Fibroblast of lung (primary cell): ENCODE measurements around the gene TET2. TPM values are rescaled to one million over a fixed set of nuclear protein-coding genes. Genes with fewer than 3 reads are reported as not detected.

Source experiments
- DNase-seq, 2 donors: peaks; one replicate each; pipeline versions ENCODE4 v3.0.0 to v3.0.0-alpha.2; 2010; ENCODE audit warnings: low read depth in 2 of 2
- H2AFZ ChIP-seq: 2 replicates; pipeline ENCODE4 v1.5.1; 2012; ENCODE audit warnings: low read length, control low read depth, inconsistent platforms
- H3K27ac ChIP-seq: 2 replicates; pipeline ENCODE4 v1.5.1; 2011; ENCODE audit warnings: low read length, control low read depth; ENCODE audit not compliant: insufficient read depth
- H3K27me3 ChIP-seq: 2 replicates; pipeline ENCODE4 v1.5.1; 2011; ENCODE audit warnings: mild to moderate bottlenecking, low read length; ENCODE audit not compliant: control insufficient read depth, insufficient read depth
- H3K36me3 ChIP-seq: 2 replicates; pipeline ENCODE4 v1.5.1; 2011; ENCODE audit warnings: low read length; ENCODE audit not compliant: control insufficient read depth, insufficient read depth
- H3K4me1 ChIP-seq: 2 replicates; pipeline ENCODE4 v1.5.1; 2011; ENCODE audit warnings: low read length; ENCODE audit not compliant: control insufficient read depth, insufficient read depth; ENCODE audit errors: extremely low read depth
- H3K4me2 ChIP-seq: 2 replicates; pipeline ENCODE4 v1.5.1; 2011; ENCODE audit warnings: low read length, control low read depth; ENCODE audit not compliant: insufficient read depth; ENCODE audit errors: extremely low read depth
- H3K4me3 ChIP-seq, 4 experiments: fragments of 200-600 bp in 1 of 4; sonication (generic) in 1 of 4; replicated peaks in 1 of 4; 2 replicates each; pipeline ENCODE4 v1.5.1; 2011 to 2016; ENCODE audit warnings: low read length in 4 of 4, low read depth in 3 of 4, mild to moderate bottlenecking in 3 of 4, control low read depth in 2 of 4, inconsistent platforms in 1 of 4, mixed read lengths in 1 of 4; ENCODE audit not compliant: insufficient read depth in 1 of 4; ENCODE audit errors: control extremely low read depth in 1 of 4
- H3K79me2 ChIP-seq: 2 replicates; pipeline ENCODE4 v1.5.1; 2012; ENCODE audit warnings: mild to moderate bottlenecking, low read length, inconsistent platforms; ENCODE audit not compliant: control insufficient read depth, insufficient read depth
- H3K9ac ChIP-seq: 2 replicates; pipeline ENCODE4 v1.5.1; 2011; ENCODE audit warnings: mild to moderate bottlenecking, low read length, control low read depth; ENCODE audit not compliant: insufficient read depth
- H3K9me3 ChIP-seq: 2 replicates; pipeline ENCODE4 v1.5.1; 2012; ENCODE audit warnings: low read depth, low read length; ENCODE audit not compliant: control insufficient read depth, insufficient read depth
- H4K20me1 ChIP-seq: 2 replicates; pipeline ENCODE4 v1.5.1; 2011; ENCODE audit warnings: low read length; ENCODE audit not compliant: control insufficient read depth, insufficient read depth; ENCODE audit errors: extremely low read depth
- EZH2 ChIP-seq: IDR thresholded peaks from 2 replicates; pipeline ENCODE4 v1.5.1; 2012; ENCODE audit warnings: low read length, control low read depth, mild to moderate bottlenecking; ENCODE audit errors: missing control alignments
- polyA plus RNA-seq, 2 donors: library from polyadenylated mRNA; depleted of rRNA in 1 of 2; stranded (reverse) in 1 of 2; unstranded in 1 of 2; fragments of >200 nt; gene quantifications; 2 replicates each; pipeline ENCODE4 v1.2.1, GENCODE V29; 2011 to 2012; ENCODE audit warnings: missing spikeins in 1 of 2
- total RNA-seq: library from RNA; depleted of rRNA; stranded (reverse); fragments of >200 nt; gene quantifications from 2 replicates; pipeline ENCODE4 v1.2.1, GENCODE V29; 2014
- TF ChIP-seq, protein P1 (sequence below), 2 donors: IDR thresholded peaks in 1 of 2; conservative IDR thresholded peaks in 1 of 2; 1 replicate in 1 of 2; 2 replicates in 1 of 2; pipeline ENCODE4 v1.5.1; 2011 to 2012; ENCODE audit warnings: low read length in 2 of 2, control low read depth in 1 of 2, inconsistent platforms in 1 of 2, low read depth in 1 of 2, mild to moderate bottlenecking in 1 of 2

TET2 gene
- total and polyA plus RNA-seq, 2 donors (not counting 1 experiment from before 2014, with no cell fraction given): 6.9 to 8.3 TPM

GRCh38 chr4:105327222-105327621 is 180.5 kb downstream of the TET2 start:
- Histone ChIP-seq H2AFZ (no peak overlapping the region), H3K4me2 (no peak overlapping the region), H4K20me1 (no peaks in the 10 kb centered on the region), H3K79me2 (no peaks in the 10 kb centered on the region), H3K27me3 (no peaks in the 10 kb centered on the region), H3K4me3 (no peak overlapping the region), H3K36me3 (no peaks in the 10 kb centered on the region), H3K9me3 (no peaks in the 10 kb centered on the region), H3K27ac (no peak overlapping the region), H3K4me1 (no peaks in the 10 kb centered on the region), H3K9ac (no peak overlapping the region)
- DNase-seq: no peak
- no peak for TF ChIP-seq EZH2
- TF ChIP-seq, protein P1, sequence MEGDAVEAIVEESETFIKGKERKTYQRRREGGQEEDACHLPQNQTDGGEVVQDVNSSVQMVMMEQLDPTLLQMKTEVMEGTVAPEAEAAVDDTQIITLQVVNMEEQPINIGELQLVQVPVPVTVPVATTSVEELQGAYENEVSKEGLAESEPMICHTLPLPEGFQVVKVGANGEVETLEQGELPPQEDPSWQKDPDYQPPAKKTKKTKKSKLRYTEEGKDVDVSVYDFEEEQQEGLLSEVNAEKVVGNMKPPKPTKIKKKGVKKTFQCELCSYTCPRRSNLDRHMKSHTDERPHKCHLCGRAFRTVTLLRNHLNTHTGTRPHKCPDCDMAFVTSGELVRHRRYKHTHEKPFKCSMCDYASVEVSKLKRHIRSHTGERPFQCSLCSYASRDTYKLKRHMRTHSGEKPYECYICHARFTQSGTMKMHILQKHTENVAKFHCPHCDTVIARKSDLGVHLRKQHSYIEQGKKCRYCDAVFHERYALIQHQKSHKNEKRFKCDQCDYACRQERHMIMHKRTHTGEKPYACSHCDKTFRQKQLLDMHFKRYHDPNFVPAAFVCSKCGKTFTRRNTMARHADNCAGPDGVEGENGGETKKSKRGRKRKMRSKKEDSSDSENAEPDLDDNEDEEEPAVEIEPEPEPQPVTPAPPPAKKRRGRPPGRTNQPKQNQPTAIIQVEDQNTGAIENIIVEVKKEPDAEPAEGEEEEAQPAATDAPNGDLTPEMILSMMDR (conservative IDR thresholded peaks at IDR 0.05 in 1 of 2, IDR thresholded peaks at IDR 0.05 in 1 of 2; ENCODE audit: low read depth in 1 of 2, low read length in 2 of 2): no peak

GRCh38 chr4:105327956-105328355 is 181.3 kb downstream of the TET2 start:
- H3K9ac ChIP-seq: no peak overlapping the region
- no peak overlapping the region for H3K4me3 ChIP-seq
- no peak overlapping the region for H3K4me2 ChIP-seq
- no peaks in the 10 kb centered on the region for H3K79me2 ChIP-seq
- DNase-seq: no peak
- H3K9me3 ChIP-seq: no peaks in the 10 kb centered on the region
- no peak overlapping the region for H2AFZ ChIP-seq
- no peaks in the 10 kb centered on the region for H3K27me3 ChIP-seq
- no peaks in the 10 kb centered on the region for H4K20me1 ChIP-seq
- no peak overlapping the region for H3K27ac ChIP-seq
- no peaks in the 10 kb centered on the region for H3K4me1 ChIP-seq
- no peaks in the 10 kb centered on the region for H3K36me3 ChIP-seq
- TF ChIP-seq EZH2: no peak
- TF ChIP-seq, protein P1 (conservative IDR thresholded peaks at IDR 0.05 in 1 of 2, IDR thresholded peaks at IDR 0.05 in 1 of 2; ENCODE audit: low read depth in 1 of 2, low read length in 2 of 2): no peak

GRCh38 chr4:105329081-105329480 is 182.4 kb downstream of the TET2 start:
- Histone ChIP-seq H3K27me3 (no peaks in the 10 kb centered on the region), H4K20me1 (no peaks in the 10 kb centered on the region), H3K4me3 (no peak overlapping the region), H2AFZ (no peak overlapping the region), H3K36me3 (no peaks in the 10 kb centered on the region), H3K79me2 (no peaks in the 10 kb centered on the region), H3K4me1 (no peaks in the 10 kb centered on the region), H3K27ac (no peak overlapping the region), H3K9me3 (no peaks in the 10 kb centered on the region), H3K9ac (no peak overlapping the region), H3K4me2 (no peak overlapping the region)
- TF ChIP-seq, protein P1 (conservative IDR thresholded peaks at IDR 0.05 in 1 of 2, IDR thresholded peaks at IDR 0.05 in 1 of 2; ENCODE audit: low read depth in 1 of 2, low read length in 2 of 2): no peak
- TF ChIP-seq EZH2: no peak
- no peak for DNase-seq
